HG03097 (cell line): ENCODE measurements around the gene ARL14EP.

Experiments used
- ATAC-seq: cut with Tn5 transposase; IDR thresholded peaks from one replicate; pipeline ENCODE4 v1.9.1; 2021; ENCODE audit not compliant: unreplicated experiment, low FRiP score

The ARL14EP gene

GRCh38 chr11:30326114-30326778 lies 3.3 kb downstream of the ARL14EP start:
- ATAC-seq: no peak

DNA sequence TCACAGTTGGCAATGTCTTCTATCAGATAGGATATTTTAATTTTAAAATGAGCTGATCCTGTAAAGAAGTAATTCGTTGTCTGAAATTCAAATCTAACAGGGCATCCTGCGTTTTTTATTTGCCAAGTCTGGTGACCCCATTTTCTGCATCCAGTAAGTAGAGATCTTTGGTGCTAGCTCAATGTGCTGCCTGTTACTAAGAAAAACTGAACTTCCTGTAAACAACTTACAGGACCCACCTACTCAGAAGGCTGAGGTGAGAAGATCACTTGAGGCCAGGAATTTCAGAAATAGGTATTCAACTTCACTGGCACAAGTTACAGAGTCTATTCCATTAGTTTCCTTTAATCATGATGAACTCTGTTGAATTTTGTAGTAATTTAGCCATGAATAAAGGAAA lies 4.0 kb downstream of the ARL14EP start:
- ATAC-seq: no peak

DNA sequence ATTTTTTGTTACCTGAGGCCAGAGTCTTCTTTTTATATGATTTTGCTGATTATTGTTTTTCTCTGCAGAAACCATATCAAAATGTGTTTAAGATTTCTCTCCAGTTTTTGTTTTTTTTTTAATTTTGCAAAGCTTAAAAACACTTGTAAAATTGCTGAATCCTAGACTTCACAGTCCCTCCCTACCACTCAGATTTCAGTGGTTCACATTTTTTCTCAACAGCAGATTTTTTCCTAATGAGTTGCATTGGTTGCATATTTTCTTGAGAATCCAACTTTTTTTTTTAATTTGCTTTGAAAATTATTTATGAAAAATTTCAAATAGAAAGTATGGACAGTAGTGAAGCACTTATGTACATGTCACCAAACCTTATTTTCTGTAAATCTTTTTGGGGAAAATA lies 5.8 kb downstream of the ARL14EP start:
- no peak for ATAC-seq

DNA sequence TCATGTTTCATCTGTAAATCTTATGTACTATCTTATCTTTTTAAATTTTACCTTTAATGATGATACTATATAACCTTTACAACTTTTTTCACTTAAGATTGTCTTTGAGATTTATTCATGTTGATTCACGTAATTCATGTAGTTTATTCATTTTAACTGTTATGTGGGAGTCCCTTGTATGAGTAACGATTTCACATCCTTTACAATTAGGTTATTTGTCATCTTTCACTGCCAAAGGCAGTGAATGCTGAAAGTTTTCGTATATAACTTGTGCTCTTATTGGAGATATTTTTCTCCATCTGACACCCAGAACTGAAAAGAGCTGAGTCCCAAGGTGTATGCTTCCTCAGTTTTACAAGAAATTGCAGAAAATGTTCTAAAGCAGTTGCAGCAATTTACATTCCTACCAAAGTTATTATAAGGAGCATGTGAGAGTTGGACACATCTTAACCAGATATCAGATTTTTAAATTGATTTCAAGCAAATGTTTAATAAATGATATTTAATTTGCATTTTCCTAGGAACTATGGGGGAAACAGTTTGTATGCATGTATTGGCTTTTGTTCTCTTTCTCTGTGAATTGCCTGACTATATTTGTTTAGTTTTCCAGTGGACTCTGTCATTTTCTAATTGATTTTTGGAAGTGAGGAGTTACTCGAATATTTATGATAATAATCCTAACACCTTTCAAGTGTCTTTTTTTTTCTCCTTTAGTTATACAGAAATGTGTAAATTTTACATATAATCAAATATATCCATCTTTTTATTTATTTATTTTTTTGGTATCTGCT lies 6.4 kb downstream of the ARL14EP start:
- no peak for ATAC-seq

GRCh38 chr11:30333405-30333804 lies 10.5 kb downstream of the ARL14EP start:
- ATAC-seq: no peak

DNA sequence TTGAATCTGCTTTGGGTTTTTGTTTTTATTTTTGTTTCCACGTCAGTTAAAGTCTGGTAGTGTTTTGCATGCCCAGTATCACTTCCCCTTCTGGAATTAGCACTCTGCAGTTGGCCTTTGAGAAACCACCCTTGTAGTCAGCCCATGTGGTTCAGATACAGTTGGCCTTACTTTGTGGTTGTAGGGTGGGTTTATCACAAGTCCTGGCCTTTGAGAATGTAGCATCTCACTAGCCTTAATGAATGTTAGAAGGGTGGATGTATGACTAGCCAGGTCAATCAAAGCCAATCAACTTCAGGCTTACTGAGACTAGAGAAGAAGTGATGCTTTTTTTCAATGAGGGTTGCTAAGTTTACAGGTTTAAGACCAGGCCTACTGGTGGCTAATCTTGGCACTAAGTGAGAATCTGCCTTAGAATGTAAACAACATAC lies 19.8 kb downstream of the ARL14EP start:
- ATAC-seq: peak; percentile 97

DNA sequence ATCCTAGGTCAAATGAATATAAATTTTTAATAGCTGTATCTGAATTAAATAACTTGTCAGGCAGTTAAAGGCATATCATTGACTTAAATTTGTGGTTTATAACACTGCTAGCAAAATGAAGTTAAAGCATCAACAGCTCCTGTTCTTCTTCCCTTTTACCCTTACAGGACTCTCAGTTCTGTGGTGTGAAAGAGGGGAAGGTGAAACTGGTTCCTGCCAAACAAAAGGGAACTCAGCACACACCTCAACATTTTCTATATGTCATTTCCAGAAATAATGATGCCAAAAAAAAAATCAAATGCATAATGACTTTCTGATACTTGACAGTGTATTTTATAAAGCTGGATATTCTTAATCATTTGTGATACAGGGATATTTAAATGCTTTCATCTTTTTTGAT lies 21.2 kb downstream of the ARL14EP start:
- ATAC-seq: no peak

DNA sequence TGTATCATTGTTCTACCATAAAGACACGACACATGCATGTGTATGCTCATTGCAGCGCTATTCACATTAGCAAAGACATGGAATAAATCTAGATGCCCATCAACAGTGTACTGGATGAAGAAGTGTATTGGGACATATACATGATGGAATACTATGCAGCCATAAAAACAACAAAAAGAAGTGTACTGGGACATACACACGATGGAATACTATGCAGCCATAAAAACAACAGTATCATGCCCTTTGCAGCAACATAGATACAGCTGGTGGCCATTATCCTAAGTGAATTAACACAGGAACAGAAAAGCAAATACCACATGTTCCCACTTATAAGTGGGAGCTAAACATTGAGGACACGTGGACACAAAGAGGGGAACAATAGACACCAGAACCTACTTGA lies 22.7 kb downstream of the ARL14EP start:
- no peak for ATAC-seq

DNA sequence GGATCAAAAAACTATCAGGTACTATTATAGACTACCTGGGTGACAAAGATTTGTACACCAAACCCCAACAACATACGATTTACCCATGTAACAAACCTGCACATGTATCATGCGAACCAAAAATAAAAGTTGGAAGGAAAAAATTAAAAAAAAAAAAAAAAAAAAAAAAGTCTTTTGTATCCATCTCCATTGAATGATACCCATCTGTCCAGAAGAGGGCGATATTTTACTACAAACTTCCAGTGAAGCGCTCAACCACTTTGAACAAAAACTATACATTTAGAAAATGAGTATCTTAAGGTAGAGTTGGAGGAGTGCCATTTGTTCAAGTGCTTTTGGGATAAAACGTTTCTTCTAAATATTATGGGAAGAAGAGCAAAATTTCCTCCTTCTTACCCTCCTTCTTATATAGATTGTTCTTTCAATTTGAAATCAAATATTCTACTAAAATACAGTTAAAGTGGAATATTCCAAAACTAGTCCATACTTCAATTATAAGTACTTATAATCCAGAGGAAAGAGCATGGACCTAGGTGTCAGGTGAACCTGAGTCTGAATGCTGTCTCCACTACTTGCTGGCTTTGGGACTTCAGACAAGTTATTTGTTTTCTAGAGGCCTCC lies 23.3 kb downstream of the ARL14EP start:
- no peak for ATAC-seq

DNA sequence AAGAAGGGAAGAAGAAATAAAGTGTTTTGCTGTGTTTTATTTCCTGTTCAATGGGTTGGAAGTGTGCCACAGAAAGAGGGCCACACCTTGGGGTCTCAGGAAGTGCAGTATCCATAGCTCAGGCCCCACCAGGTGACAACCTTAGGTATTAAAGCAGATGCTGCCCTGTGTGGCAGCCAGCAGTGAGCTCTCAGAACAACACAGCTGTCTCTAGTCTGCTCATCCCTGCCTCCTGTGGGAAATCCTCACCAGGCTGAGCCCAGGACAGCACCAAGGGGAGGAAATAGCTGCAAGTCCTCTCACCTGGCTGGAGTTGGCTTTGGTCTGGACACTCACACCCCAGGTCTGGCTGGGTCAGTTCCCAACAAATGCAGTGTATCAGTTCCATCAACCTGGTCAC lies 25.1 kb downstream of the ARL14EP start:
- no peak for ATAC-seq

DNA sequence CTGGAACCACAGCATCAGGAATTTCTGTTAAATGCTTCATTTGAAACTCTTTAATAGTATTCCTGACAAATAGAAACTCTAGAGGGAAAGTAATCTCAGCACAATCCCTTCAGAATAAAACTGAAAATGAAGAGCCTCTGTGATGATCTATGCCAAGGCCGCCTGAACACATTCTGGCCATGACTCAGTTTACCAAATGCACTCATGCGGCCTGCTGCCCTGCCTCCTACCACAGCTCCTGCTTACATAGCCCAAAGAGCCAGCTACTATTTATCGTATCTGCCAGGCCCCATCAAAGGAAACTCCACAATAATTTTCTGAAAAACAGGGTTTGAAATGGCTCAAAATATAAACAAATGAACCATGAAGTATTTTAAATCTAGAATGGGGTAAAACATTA lies 27.0 kb downstream of the ARL14EP start:
- ATAC-seq: no peak

DNA sequence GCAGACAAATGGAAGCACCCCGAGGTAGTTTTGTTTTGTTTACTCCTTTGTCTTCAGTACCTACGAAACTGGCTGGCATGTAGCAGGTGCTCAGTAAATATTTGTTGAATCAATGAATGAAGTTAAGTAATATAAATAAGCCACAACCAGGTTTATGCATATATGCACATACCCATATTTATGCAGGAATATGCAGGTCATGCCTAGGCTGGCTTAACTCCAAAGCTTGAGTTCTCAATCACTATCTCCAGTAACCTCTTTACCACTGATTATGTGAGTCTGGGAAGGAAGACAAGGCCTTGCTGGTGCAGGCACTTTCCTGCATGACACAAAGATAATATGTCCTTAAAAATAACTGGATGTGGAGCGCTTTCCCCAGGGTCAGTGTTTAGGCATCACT lies 27.5 kb downstream of the ARL14EP start:
- no peak for ATAC-seq

- no peak for ATAC-seq
Measured at GRCh38 chr11:30351061-30351460, 28.2 kb downstream of the ARL14EP start.

GRCh38 chr11:30356391-30356790 lies 33.5 kb downstream of the ARL14EP start:
- no peak for ATAC-seq

GRCh38 chr11:30357872-30358271 lies 35.0 kb downstream of the ARL14EP start:
- no peak for ATAC-seq

DNA sequence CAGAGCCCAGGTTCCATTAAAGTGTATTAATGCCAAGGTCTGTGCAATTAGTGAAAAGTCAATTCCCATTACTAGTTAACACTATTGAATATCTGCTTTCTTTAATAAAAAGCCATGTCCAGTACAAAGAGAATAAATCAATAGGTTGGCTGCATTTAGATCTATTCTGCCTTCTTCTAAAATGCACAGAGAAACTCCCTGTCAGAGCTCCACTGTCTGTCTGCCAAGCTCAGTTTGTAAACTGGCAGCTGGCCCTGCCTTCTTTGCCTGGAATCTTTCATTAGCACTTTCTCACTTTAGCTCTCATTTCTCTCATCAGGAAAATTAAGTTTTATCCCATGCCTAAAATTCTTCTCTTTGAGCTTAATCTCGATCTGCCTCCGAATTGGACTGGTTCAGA lies 35.6 kb downstream of the ARL14EP start:
- no peak for ATAC-seq

- ATAC-seq: no peak
Measured at GRCh38 chr11:30360741-30361140, 37.8 kb downstream of the ARL14EP start.

DNA sequence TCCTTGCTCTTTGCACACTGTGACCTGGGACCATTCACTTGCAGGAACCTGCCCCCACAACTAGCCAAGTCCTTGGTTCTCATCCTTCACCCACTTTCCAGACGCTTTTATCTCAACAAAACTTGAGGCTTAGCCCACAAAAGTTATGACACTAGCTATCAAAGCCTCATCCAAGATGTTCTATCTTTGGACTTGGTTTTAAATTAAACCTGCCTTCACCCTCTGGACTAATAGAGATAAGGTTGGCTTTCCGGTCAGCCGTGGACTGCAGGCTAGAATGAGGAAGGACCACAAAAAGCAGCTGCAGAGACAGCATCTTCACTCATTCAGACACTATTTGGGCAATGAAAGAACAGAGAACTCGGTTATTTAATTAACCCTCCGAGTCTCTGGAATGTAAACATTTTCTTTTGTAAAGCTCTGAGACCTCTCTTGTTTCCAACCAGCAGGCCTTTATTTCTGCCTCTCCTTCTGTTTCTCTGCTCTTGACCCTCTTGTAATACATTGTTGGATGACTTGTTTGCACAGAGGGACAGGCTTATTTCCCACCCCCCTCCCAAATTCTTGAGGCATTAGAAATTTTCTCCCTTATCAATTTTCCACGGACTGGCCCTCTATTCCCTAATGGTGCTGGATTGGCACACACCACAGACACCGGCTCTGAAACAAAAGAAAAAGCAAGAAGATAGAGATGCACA lies 41.4 kb downstream of the ARL14EP start:
- no peak for ATAC-seq

GRCh38 chr11:30364837-30365482 lies 42.1 kb downstream of the ARL14EP start:
- no peak for ATAC-seq

- ATAC-seq: no peak
Measured at GRCh38 chr11:30365793-30366517, 43.1 kb downstream of the ARL14EP start.
